Heart left ventricle (tissue), 16 donors: ENCODE measurements around the gene PI4KA. TPM values are rescaled to one million over a fixed set of nuclear protein-coding genes. Genes with fewer than 3 reads are reported as not detected.

ENCODE experiments used
- ATAC-seq, 4 donors: fragments of 200-7000 bp; cut with Tn5 transposase; one replicate each; pipeline ENCODE4 v1.9.1; 2020 to 2022; ENCODE audit warnings: moderate library complexity in 4 of 4, mild to moderate bottlenecking in 3 of 4, moderate number of reproducible peaks in 1 of 4
- DNase-seq, 5 donors: peaks; one replicate each; pipeline ENCODE4 v3.0.0-alpha.2; 2020
- H3K27ac ChIP-seq, 12 donors: fragments of 200-600 bp; sonication (generic) in 4 of 12; one replicate each; pipeline versions ENCODE4 v1.5.0 to v1.8.0; 2016 to 2022; ENCODE audit warnings: mild to moderate bottlenecking in 2 of 12
- H3K27me3 ChIP-seq, 9 donors: fragments of 200-600 bp; sonication (generic) in 2 of 9; one replicate each; pipeline versions ENCODE4 v1.5.1 to v1.8.0; 2016 to 2022; ENCODE audit warnings: mild to moderate bottlenecking in 3 of 9
- H3K36me3 ChIP-seq, 9 donors: fragments of 200-600 bp; sonication (generic) in 2 of 9; one replicate each; pipeline versions ENCODE4 v1.5.0 to v1.8.0; 2018 to 2022; ENCODE audit warnings: mild to moderate bottlenecking in 2 of 9
- H3K4me1 ChIP-seq, 12 donors: fragments of 200-600 bp; sonication (generic) in 4 of 12; one replicate each; pipeline versions ENCODE4 v1.5.0 to v1.8.0; 2016 to 2022; ENCODE audit warnings: mild to moderate bottlenecking in 3 of 12
- H3K4me3 ChIP-seq, 12 donors: fragments of 200-600 bp; sonication (generic) in 4 of 12; one replicate each; pipeline versions ENCODE4 v1.5.0 to v1.8.0; 2017 to 2022; ENCODE audit warnings: mild to moderate bottlenecking in 9 of 12, moderate library complexity in 4 of 12
- H3K9me3 ChIP-seq, 12 donors: fragments of 200-600 bp; sonication (generic) in 4 of 12; one replicate each; pipeline versions ENCODE4 v1.5.0 to v1.8.0; 2016 to 2022; ENCODE audit warnings: mild to moderate bottlenecking in 1 of 12
- CTCF ChIP-seq, 12 donors: fragments of 200-600 bp; sonication (generic) in 4 of 12; IDR thresholded peaks; one replicate each; pipeline versions ENCODE4 v1.5.0 to v1.8.0; 2018 to 2022; ENCODE audit warnings: antibody characterized with exemption in 12 of 12, mild to moderate bottlenecking in 5 of 12
- POLR2A ChIP-seq, 2 donors: fragments of 450-650 bp; IDR thresholded peaks; one replicate each; pipeline ENCODE4 v1.6.1; 2017; ENCODE audit warnings: antibody characterized with exemption in 2 of 2, mild to moderate bottlenecking in 2 of 2, moderate library complexity in 2 of 2
- WGBS, 4 donors: extraction: QIAGEN DNeasy Blood & Tissue Kit in 2 of 4; methylation state at CpG; one replicate each; pipeline versions ENCODE4 v1.1.5 to v1.1.7; 2013 to 2018; 5-methylcytosine and 5-hydroxymethylcytosine counted together
- intact Hi-C, 10 donors: fragments of 100-400 bp; cut with DNase I; formaldehyde crosslinking; loops; one replicate each; pipeline versions ENCODE4 v1.11.1 to v1.14.2; 2022
- polyA plus RNA-seq, 2 donors: library from polyadenylated mRNA; stranded (reverse); fragments of 200-250 nt; gene quantifications; one replicate each; pipeline ENCODE4 v1.2.3, GENCODE V29; 2013
- total RNA-seq, 9 donors: library from RNA; depleted of rRNA in 2 of 9; stranded (reverse); fragments of >200 nt in 2 of 9; fragmentation: NEBNext Ultra II Directional in 3 of 9; extraction: Animal tissue kit (Norgen Biotek cat#: 25700) in 3 of 9; gene quantifications; one replicate each; pipeline versions ENCODE4 v1.1.0 to v1.2.4, GENCODE V29; 2016 to 2023
- donor health status: ischemic (EF 13 %, LVEDD 7.1; RV severe dilation, severe dysfunction).
- donor health status: healthy with polysubstance abuse.
- donor health status: DM: no; HTN: yes; CAD: no.
- donor health status: DM: no; HTN: no; CAD: no.
- donor health status: ischemic (EF 25% LVEDD 6.9; RV normal size, moderate dysfunction).
- donor health status: ischemic (EF 25% LVEDD 5.7; RV mildly dilated, moderate dysfunction).
- donor health status: healthy.
- donor health status: DM: yes; HTN: yes; CAD: no.
- donor health status: ischemic (EF 35%, LVEDD 5.7; RV mildly dilated, moderate dysfunction).
- donor health status: nonischemic (EF 11% LVEDD 7.7; RV severe dilation, severe dysfunction).
- donor health status: DM: yes; HTN: yes; CAD: no.
- donor health status: PGD.
- donor health status: ischemic (EF 29% LVEDD 5.4; RV normal size, mild dysfunction).
- donor health status: nonischemic (EF 23%, LVEDD 6.1; RV moderate dilation, normal function).

The PI4KA gene
- total and polyA plus RNA-seq, 11 donors = 20.6 to 66.4 (median 46.9) TPM

- Histone ChIP-seq H3K9me3 (no peaks in the 10 kb centered on the region), H3K27me3 (no peaks in the 10 kb centered on the region), H3K36me3 (peaks cover 4 to 100% (median 85%) of the 10 kb centered on the region in 9 donors), H3K4me3 (no peak overlapping the region), H3K27ac (no peak overlapping the region), H3K4me1 (no peaks in the 10 kb centered on the region)
- ATAC-seq (no peak), DNase-seq (no peak)
- intact Hi-C loops = no loop called here
- WGBS, 4 donors = 93 to 94% (median 94%) methylated on average over 8 of the region's 8 CpGs
- TF ChIP-seq CTCF (IDR thresholded peaks at IDR 0.05) = no peak
- no peak for TF ChIP-seq POLR2A (IDR thresholded peaks at IDR 0.05)
Measured at GRCh38 chr22:20796731-20797130, 61.9 kb downstream of the PI4KA start.

- WGBS, 4 donors = 91 to 94% (median 93%) methylated on average over 7 of the region's 7 CpGs
- intact Hi-C loops = no loop called here
- H3K36me3 ChIP-seq = peaks cover 4 to 97% (median 74%) of the 10 kb centered on the region in 9 donors
- no peaks in the 10 kb centered on the region for H3K9me3 ChIP-seq
- TF ChIP-seq CTCF (IDR thresholded peaks at IDR 0.05) (no peak), POLR2A (IDR thresholded peaks at IDR 0.05) (no peak)
- DNase-seq (no peak), ATAC-seq (no peak)
- H3K27me3 ChIP-seq = no peaks in the 10 kb centered on the region
- no peak overlapping the region for H3K4me3 ChIP-seq
- H3K4me1 ChIP-seq = no peaks in the 10 kb centered on the region
- no peak overlapping the region for H3K27ac ChIP-seq
Measured at GRCh38 chr22:20794650-20795413, 63.8 kb downstream of the PI4KA start.

- no peaks in the 10 kb centered on the region for H3K9me3 ChIP-seq
- WGBS, 4 donors = 82 to 89% (median 86%) methylated on average over 13 of the region's 13 CpGs
- DNase-seq (no peak), ATAC-seq (no peak)
- no peak for TF ChIP-seq CTCF (IDR thresholded peaks at IDR 0.05)
- no peak for TF ChIP-seq POLR2A (IDR thresholded peaks at IDR 0.05)
- no peak overlapping the region for H3K27ac ChIP-seq
- H3K36me3 ChIP-seq = peaks cover 2 to 97% (median 70%) of the 10 kb centered on the region in 9 donors
- no peaks in the 10 kb centered on the region for H3K27me3 ChIP-seq
- H3K4me3 ChIP-seq = no peak overlapping the region
- intact Hi-C loops = no loop called here
- no peaks in the 10 kb centered on the region for H3K4me1 ChIP-seq
Measured at GRCh38 chr22:20793748-20794649, 64.6 kb downstream of the PI4KA start.
